ENCODE data around the gene PSMA3. TPM values are rescaled to one million over a fixed set of nuclear protein-coding genes. Genes with fewer than 3 reads are reported as not detected.
A peak's percentile ranks its signal among the peaks of the same experiment; 100 is the strongest.

PSMA3 gene
- polyA plus RNA-seq, 3 donors, result 59.9 to 170 (median 147) TPM

GRCh38 chr14:58298477-58299400, 54.1 kb downstream of the PSMA3 start, which contains the start of gene ARID4A:
TSS of gene ARID4A (plus strand) at chr14:58298555. CDS start at chr14:58299855, 1,300 bp downstream.
- intact Hi-C loops (cut with micrococcal nuclease), result loop anchor here (2.0 to 10.0 kb wide), 3 partner anchors 54 to 126 kb away; partner anchors contain the start of genes PSMA3 (in 2 of the 2), KIAA0586 (in 1 of the 2) and TIMM9 (in 1 of the 2)

More at GRCh38 chr14:58298477-58299400, 54.1 kb downstream of the PSMA3 start, which contains the start of gene ARID4A:
- H3K27me3 Mint-ChIP-seq (ENCODE audit: low read depth in 3 of 3), result no peaks in the 10 kb centered on the region
- Histone ChIP-seq H3K79me2 (ENCODE audit: insufficient read depth, low read length) (peaks cover 90% of the 10 kb centered on the region), H2AFZ (ENCODE audit: insufficient read depth, low read depth, low read length, poor library complexity, severe bottlenecking) (peak within 1 kb of the TSS; percentile 88), H3K9me3 (replicated peaks in 1 of 2; ENCODE audit: control insufficient read depth in 1 of 2, insufficient read depth in 1 of 2, low read length in 2 of 2) (no peaks in the 10 kb centered on the region), H3K4me3 (replicated peaks in 1 of 3; ENCODE audit: low read depth in 2 of 3, low read length in 3 of 3) (peak within 1 kb of the TSS; percentile 86 to 97 (median 95)), H4K20me1 (ENCODE audit: insufficient read depth, low read length) (peaks cover 82% of the 10 kb centered on the region), H3K27me3 (ENCODE audit: control insufficient read depth in 2 of 2, insufficient read depth in 2 of 2, low read length in 2 of 2) (no peaks in the 10 kb centered on the region), H3K27ac (ENCODE audit: low read depth in 1 of 2, low read length in 2 of 2) (peak within 1 kb of the TSS; percentile 90), H3K36me3 (replicated peaks in 1 of 2; ENCODE audit: control insufficient read depth in 1 of 2, insufficient read depth in 2 of 2, low read length in 2 of 2) (peaks cover 36 to 51% of the 10 kb centered on the region in 2 donors), H3K4me2 (replicated peaks; ENCODE audit: extremely low read depth, low read length, poor library complexity, severe bottlenecking) (peak within 1 kb of the TSS; percentile 93), H3K9ac (ENCODE audit: insufficient read depth, low read length, poor library complexity, severe bottlenecking) (peak within 1 kb of the TSS; percentile 86), H3K4me1 (ENCODE audit: control insufficient read depth in 1 of 2, insufficient read depth in 2 of 2, low read length in 2 of 2) (peaks cover 14 to 32% of the 10 kb centered on the region in 2 donors)
- DNase-seq, result peak in 2 of 3 donors; percentile 38 to 46
- peaks cover 29 to 44% of the 10 kb centered on the region in 2 donors for H3K36me3 Mint-ChIP-seq
- WGBS (ENCODE audit: insufficient coverage), result under 1% methylated on average over 69 of the region's 79 CpGs
- TF ChIP-seq, protein P1, sequence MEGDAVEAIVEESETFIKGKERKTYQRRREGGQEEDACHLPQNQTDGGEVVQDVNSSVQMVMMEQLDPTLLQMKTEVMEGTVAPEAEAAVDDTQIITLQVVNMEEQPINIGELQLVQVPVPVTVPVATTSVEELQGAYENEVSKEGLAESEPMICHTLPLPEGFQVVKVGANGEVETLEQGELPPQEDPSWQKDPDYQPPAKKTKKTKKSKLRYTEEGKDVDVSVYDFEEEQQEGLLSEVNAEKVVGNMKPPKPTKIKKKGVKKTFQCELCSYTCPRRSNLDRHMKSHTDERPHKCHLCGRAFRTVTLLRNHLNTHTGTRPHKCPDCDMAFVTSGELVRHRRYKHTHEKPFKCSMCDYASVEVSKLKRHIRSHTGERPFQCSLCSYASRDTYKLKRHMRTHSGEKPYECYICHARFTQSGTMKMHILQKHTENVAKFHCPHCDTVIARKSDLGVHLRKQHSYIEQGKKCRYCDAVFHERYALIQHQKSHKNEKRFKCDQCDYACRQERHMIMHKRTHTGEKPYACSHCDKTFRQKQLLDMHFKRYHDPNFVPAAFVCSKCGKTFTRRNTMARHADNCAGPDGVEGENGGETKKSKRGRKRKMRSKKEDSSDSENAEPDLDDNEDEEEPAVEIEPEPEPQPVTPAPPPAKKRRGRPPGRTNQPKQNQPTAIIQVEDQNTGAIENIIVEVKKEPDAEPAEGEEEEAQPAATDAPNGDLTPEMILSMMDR (IDR thresholded peaks at IDR 0.05), result no peak
- H3K4me3 Mint-ChIP-seq, result peak within 1 kb of the TSS in 1 of 2 donors; percentile 99
- peak within 1 kb of the TSS in 4 of 7 donors; percentile 84 to 97 (median 92) for H3K27ac Mint-ChIP-seq
- H3K4me1 Mint-ChIP-seq, result peaks cover 32% of the 10 kb centered on the region
- H3K9me3 Mint-ChIP-seq, result peaks cover 0 to 1% (median 0%) of the 10 kb centered on the region in 7 donors

Measured in CD14-positive monocyte (primary cell).